ENCODE results near the gene EDEM2.

GRCh38 chr20:35121186-35121585 lies 25.9 kb downstream of the EDEM2 start:
- TF ChIP-seq CTCF (IDR thresholded peaks at IDR 0.05; ENCODE audit: poor library complexity, severe bottlenecking), result no peak
- no peak for TF ChIP-seq EZH2 (IDR thresholded peaks at IDR 0.05; ENCODE audit: borderline replicate concordance, insufficient read depth, low read length, poor library complexity, severe bottlenecking)
- no peak for TF ChIP-seq SMC3 (conservative IDR thresholded peaks at IDR 0.05; ENCODE audit: poor library complexity)
- TF ChIP-seq EP300 (conservative IDR thresholded peaks at IDR 0.05; ENCODE audit: poor library complexity, severe bottlenecking), result no peak
- no peak for TF ChIP-seq RAD21 (conservative IDR thresholded peaks at IDR 0.05)
- TF ChIP-seq POLR2AphosphoS5 (IDR thresholded peaks at IDR 0.05), result no peak
- TF ChIP-seq TAF1 (IDR thresholded peaks at IDR 0.05; ENCODE audit: low read depth), result no peak
- no peak for TF ChIP-seq REST (IDR thresholded peaks at IDR 0.05; ENCODE audit: borderline replicate concordance)

Measured in neural cell (in vitro differentiated cells).